ENCODE results near the gene MYL11.

The MYL11 gene

DNA sequence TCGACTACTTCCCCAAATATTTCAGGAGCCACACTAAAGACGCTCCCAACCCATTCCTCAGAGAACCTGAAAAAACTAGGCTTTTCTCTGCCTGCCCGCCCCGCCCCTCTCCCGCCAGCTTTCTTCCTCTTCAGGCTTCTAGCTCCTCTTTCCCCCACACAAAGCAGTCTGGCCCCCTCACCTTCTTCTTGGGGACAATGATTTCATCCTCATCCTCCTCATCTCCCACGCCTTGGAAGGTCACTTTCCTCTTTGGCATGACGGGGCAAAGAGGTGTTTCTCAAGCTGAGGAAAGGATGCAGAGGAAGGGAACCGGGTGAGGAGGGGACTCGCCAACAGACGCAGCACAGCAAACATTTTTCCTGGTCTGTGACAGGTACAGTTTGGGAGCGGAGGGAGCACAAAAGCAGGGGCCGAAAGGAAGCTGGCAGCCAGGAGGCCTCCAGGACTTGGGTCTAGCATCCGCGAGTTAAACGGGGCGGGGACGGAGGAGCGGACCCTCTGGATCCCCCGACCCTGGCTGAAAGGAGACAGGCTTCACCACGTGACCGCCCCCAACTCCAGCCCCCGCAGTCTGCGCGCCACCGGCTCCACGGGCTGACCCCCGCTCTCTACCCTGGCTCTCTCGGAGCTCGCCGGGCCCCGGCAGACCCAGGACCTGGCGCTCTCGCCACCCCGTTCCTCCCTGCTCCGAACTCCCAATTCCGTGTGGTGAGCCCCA lies 20.0 kb upstream of the MYL11 start:
- no peak for DNase-seq

DNA sequence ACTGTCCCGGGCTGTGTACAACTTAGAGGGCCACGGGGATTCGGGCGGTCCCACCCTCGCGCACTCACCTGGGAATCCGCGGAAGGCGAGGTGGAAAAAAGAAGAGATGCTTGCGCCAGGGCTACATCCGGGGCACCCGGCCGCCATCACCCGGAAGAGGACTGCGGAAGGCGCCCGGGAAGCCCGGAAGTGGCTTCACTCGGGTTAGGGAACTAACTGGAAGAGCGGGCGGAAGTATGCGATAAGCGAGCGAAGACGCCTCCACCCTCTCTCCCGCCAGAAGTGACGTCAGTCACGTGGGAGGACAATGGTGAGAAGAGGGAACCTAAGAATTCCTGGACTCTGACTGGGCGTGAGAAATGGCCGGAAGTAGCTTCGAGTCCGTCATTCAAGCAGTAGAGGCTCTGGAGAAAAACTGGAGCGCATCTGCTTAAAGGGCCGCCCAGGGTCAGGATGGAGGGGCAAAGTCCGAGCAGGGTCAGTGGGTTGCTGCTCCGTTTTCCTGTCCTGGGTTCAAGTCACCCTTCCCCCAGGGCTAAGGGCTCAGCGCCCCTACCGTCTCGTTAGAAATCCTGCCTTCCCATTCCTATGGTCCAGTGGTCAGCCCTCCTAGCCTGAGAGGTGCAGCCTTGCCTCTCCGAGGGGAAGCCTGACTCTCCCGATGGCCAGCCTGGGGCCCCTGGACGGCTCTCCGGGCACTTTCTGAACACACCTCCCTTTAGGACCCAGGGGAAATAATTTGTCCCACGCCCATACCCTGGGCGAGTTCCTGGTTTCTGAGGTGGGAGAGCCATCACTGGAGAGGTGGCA lies 19.3 kb upstream of the MYL11 start, which contains the start of gene CD2BP2:
Gene CD2BP2, minus strand, starts transcription at position 165 of the 810 bp plus-strand sequence. CDS start 627 bp downstream, outside the sequence.
- peak; percentile 96 to 97 for DNase-seq

DNA sequence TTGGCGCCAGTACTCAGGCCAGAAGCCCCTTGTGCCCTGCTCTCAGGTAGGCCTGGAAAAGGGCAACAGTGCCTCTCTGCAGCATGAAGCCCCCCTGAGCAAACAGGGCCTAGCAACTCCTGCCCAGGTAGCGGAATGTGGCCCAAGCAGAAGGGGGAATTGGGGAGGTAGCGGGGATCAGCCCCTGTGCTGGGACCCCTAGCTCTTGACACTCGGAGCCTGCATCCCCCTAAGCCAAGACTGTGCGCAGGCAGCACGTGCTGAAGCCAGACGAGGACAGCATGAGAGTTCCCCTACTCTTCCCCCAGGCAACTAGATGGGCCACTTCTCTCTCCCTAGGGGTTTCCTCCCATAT lies 18.7 kb upstream of the MYL11 start:
- DNase-seq = no peak

DNA sequence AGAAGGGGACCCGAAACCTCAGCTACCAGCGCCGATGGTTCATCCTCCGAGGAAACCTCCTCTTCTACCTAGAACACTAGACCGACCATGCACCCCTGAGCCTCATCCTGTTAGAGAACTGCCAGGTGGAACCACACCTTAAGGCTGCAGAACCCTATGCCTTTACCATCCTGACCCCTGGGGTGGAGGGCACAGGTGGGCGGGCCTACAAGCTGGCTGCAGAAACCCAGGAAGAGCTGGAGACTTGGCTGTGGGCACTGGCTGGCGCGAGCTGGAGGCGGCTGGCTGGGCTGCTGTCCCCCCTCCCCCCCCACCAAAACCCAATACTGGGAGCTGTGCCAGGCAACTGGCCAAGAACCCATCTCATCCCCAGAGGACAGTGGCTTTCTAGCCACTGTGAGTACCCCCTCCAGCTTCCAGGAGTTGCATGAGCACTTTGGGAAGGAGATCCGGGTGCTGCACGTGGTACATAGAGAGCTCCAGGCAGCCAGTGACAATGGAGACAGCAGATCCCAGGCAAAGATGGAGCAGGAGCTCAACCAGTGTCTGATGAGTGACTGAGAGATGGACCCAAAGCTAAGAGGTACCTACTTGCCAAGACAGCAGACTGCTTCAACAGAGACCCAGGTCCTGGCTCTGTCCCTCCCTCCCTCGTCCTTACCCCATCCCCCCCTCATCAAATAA lies 18.1 kb upstream of the MYL11 start:
- DNase-seq = no peak

DNA sequence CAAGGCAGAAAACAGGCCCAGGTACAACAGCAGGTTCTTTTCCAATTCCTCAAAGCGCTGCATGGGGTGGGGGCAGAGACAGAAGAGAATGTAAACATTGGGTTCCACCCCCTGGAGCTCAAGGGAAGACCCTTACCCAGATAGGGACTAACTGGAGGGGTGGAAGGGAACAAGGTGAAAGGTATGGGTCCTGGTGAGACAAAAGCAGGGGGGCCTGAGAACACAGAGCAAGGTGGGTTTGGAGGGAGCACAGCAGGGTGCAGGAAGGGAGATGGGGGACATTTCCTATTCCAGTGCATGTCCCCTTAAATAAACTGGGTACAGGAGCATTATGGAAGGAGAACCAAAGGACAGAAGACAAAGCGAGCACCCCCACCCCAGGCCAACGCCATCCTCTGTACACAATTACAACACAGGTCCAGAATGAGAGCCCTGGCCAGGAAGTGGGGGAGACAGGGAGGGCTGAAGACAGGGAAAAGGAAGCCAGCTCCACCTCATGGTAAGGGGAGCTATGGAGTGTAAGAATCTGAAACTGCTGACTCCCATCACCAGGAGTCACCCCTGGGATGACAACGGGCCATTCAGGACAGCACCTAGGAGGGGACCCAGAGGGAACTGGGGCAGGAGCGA lies 17.4 kb upstream of the MYL11 start:
- no peak for DNase-seq

DNA sequence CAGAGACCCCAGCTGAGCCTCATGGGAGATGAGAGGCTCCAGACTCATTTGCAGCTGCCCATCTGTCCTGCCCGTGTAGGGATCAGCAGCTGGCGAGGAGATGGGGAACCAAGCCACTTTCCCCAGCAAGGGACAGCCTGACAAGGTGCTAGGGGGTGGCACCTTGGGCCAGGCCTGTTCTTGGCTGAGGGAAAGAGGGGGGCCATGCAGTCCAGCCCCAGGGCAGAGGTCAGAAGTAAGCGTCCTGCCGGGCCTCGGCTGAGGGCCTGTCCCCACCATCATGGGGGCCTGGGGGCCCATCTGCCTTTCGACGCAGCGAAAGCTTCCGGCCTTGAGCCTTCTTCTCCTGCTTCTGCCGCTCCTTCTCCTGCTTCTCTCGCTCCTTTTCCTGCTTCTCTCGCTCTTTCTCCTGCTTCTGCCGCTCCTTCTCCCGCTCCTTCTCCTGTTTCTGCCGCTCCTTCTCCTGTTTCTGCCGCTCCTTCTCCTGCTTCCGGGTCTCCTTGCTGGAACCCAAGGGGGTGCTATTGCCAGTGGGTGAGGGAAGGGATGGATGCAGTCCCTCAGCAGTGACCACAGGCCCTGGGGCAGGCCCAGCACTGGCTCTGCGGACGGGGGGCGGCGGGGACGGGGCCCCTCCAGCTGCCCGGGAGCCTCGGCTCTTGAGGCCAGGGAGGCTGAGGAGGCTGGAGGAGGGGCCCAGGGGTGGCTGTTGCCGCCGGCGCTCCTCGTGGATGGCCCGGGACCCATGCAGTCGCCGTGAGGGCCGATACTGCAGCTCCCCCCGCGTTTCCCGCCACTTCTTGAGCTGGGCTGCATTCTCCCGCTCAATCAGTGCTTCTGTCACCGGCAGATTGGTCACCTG lies 16.7 kb upstream of the MYL11 start:
- no peak for DNase-seq

DNA sequence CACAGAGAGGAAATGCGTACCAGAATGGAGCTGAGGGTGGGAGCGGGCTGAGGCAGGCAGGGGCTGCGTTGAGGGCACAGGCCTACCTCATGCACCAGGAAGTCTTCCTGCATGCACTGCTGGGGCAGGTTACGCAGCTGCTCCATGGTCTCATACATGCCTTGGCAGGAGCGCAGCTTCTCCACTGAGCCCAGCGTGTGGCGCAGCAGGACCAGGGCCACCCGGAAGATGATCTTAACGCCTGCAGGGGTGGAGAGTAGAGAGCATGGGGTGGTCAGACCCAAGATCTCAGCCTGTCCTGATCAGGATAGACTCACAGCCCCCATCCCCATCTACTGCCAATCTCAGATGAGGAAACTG lies 16.0 kb upstream of the MYL11 start:
- DNase-seq = no peak

DNA sequence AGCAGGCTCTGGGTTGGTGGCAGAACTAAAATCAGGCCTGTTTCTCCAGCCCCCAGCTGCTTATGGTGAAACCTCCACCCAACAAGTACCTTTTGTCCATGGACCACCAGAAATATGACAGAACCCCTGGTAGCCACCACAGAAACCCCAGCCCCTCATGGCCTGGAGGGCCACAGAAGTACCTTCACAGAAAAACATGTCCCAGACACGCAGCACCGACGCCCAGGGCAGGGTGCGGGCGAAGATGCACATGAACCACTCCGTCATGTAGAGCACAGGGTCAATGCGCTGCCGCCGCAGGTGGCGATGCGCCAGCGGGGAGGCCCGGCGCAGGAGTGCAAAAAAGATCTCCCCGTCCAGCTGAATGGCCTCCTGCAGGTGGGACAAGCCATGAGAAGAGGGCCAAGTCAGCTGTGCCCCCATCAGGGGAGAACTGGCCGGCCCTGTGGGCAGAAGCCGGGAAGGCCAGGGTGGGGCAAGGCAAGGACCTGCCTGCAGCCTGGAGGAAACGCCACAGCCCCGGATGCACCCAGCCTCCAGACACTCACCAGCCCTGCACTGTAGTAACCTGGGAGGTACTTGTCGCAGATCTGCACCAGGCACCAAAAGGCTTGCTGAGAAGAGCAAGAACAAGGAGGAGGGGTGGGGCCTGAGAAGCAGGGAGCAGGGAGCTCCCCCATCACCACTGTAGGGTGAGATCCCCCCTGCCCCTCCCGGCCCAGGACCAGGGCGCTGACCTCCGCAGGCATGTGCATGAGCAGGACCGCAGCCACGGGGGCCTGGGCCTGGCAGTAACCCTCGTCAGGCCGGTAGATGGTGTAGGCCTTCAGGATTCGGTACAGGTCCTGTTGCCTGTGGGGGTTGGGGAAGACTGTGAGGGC lies 15.4 kb upstream of the MYL11 start:
- no peak for DNase-seq

DNA sequence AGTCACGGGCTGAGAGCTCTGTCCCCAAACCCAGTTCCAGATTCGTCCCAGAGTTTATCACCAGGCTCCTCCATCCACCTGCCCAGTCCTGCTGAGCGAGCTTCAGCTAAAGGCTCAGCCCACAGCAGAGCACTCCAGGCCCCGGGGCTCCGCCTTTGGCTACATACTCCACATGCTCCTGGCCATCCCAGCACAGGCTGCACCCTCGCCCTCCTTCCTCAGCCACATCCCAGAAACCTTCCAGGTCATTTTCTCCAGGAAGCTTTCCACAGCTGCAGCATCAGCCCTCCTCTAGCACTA lies 14.8 kb upstream of the MYL11 start:
- DNase-seq = no peak

DNA sequence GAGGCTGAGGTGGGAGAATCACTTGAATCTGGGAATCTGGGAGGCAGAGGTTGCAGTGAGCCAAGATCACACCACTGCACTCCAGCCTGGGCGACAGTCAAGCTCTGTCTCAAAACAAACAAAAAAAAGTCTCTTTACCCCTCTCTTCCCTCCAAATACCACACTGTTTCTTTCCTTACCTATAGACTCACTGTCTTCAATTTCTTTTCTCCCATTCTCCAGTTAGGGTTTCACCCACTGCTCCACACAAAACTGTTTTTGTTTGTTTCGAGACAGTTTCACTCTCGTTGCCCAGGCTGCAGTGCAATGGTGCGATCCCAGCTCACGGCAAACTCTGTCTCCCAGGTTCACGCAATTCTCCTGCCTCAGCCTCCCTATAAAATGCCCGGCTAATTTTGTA lies 13.4 kb upstream of the MYL11 start:
- no peak for DNase-seq

DNA sequence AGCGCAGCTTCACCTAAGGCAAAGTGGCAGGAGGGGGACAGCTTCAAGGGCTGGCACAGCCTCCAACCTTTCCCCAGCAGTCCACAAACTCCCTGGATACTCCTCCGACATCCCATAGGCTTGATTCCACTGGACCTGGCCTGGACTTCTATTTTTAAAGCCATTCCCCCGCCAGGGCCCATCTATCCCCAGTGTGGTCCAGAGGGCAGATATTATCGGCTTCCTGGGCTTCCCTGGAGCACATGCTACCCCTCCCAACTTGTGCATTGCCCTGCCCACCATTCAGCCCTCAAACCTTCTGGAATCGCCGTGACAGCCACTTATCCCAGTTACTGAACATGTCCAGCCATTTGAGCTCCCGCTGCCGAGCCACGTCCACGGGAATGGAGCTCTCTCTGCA lies 9.4 kb upstream of the MYL11 start:
- DNase-seq = no peak

DNA sequence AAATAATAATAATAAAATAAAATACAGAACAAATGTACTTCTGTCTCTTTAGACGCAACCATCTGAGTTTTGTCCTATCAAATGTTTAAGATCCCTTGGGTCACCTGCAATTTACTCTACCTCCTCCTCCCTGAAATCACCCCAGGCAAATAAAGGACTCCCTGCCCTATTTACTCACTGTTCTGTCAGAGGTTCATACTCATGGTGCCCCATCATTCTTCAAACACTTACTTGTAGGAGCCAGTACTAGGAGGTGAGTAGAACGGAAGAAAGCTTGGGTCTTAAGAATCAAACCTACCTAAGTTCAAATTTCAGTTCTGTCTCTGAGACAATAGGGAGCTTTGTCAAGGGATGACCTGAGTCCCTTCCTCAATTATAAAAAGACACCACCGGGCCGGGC lies 8.1 kb upstream of the MYL11 start:
- DNase-seq = no peak

DNA sequence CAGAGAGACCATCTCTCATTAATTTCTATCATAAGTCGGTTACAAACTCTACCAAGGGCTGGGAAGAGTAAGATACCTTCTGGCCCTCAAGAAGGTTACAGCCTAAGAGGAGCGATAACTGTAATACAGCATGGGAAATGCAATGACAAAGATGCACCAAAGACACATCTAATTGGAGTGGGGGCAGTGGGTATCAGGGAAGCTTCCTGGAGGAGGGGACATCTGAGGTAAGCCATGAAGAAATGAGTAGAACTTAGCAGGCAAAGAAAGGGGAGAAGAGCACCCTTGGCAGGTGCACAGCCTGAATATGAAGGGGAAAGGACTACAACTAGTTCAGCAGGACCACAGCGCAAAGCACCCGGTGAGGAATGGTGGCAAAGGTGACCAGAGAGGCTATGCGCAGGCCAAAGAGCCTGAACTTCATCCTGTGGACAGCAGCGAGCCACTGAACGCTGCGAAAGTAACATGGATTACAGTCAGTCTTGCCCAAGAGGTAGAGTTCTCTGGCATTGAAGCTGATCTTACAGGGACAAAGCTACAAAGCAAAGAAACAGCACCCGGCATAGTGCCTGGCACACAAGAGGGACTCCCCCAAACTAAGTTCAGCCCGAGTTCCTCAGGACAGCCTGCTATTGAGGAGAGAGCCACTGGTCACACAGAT lies 7.1 kb upstream of the MYL11 start:
- no peak for DNase-seq

DNA sequence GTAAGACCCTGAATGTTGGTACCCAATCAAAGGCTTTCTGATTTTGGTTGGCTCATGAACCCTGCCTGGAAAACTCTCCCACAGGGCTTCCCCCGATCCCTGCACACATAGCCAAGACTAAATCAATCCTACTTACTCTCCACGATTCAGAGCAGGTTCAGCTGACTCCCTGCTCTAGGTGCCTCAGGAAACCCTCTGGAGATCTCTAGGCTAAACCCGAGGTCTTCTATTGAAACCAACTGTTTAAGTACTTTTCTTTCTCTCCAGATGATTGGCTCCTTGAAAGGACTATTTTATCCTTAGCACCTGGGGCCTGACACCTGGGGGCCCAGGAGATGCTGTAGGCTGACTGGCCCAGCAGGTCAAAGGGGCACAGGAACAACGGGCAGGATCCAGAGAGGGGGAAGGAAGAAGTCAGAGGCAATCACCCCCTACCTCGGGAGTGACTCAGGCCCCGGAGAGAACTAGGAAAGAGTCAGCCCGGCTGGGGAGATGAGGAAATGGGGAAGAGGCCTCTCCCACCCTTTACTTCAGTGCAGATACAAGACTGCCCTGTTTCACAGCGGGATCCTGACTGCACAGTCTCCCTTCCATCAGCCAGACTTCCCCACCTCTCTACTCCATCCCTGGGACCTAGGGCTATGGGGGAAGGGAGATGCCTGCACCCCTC lies 6.3 kb upstream of the MYL11 start:
- DNase-seq = peak; percentile 59 to 60

DNA sequence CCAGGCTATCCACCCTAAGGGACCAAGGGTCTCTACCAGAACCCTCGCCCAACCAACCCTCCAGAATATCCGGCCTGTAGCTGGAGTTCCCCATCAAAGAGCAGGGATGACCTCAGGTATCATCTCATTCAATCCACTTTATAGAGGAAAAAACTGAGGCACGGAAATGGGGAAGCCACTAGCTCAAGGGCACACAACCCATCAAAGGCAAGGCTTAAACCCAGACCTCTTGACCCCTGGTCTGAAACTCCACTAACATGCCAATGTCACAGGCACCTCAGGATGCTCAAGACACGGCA lies 5.9 kb upstream of the MYL11 start:
- no peak for DNase-seq

DNA sequence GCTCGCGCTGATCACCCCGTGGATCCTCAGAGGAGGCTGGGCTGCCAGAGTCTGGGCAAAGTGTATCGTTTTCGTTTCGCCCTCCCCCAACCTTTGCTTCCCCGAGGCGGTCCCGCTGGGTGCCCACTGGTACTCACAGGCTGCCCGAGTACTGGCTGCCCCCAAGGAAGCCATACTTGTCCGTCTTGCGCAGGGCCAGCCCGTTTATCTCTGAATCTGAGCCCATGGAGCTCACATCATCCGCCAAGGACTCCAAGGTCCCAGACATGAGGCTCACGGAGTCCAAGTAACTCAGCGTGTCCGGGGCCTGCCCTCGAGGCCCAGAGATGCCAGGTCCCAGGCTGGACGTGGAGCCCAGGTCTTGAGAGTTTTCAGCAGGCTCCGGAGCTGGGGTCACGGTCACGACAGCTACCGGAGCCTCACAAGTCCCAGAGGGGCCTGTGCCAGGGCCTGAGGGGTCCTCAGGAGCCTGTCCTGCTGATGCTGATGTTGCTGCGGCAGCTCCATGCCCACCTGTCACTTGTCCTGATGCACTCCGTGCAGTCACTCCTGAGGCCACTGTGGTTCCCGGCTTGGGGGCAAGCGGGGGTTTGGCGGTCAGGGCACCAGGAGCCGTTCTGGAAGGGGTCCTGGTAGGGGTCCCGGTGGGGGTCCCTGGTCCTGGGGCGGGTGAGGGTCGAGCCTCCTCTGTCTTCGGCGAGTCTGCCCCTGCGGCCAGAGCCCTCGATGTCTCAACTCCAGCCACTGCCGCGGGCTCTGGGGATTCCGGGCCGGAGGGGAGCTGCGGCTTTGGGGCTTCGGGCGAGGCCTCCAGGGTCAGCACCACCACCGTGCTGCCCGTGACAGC lies 5.3 kb upstream of the MYL11 start:
- DNase-seq = no peak

DNA sequence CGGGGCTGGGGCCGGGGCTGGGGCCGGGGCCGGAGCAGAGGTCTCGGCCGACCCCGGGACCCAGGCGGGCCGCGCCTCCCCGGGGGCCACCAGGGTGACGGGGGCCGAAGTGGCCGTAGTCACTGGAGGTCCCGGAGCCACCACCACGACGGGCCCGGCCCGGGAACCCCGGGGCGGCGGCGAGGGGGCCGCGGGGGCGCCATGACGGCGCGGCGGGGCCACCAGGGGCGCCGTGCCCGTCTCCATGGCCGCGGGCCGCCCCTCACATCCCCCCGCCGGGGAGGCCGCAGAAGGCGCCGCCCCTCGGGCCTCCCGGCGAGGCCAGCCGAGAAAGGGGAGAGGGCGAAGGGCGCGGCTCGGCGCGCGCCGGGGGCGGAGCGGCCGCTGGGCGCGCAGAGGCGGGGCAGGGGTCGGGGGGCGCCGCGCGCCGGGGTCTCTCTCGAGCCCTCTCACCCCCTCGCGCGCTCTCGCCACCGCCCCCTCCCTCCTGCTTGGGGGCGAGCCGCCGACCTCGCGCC lies 4.6 kb upstream of the MYL11 start:
- no peak for DNase-seq

DNA sequence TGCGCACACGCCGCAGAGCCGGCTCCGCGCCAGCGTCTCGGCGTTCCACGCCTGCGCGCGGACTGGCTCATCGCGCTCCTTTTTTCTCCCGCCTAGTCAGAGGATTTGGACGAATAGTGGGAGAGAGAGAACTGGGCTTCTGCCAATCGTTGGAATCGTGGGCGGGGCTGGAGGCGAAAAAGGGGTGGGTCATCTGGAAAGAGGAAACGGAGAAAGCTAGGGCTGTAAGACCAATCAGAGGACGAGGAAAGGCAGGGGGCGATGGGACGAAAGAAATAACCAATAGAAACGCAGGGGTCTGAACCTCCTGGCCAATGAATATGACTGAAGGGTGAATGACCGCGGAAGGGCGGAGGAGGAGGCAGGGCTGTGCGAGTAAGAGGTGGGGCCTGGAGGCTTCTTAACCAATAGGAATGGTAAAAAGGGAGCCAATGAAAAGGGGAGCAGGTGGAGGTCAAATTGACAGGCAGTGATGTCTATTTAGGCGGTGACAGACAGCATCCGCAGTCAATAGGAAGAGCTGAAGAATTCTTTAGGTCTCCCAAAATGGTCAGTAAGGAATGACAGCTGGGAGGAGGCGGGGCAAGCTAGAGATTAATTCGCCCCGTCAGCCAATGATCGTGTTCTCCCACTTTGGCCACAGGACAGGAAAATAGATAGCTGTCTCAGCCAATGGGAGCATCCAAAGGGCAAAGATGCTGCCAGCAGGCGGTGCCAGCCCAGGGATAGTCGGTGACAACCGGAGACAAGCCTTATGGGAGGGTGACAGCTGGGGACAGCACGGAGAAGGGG lies 4.0 kb upstream of the MYL11 start, which contains the start of gene TBC1D10B:
Gene TBC1D10B, minus strand, starts transcription at position 39 of the 792 bp plus-strand sequence. CDS start 311 bp downstream, outside the sequence.
- peak; percentile 100 for DNase-seq
